ENCODE results near the gene SSH2. TPM values are rescaled to one million over a fixed set of nuclear protein-coding genes. Genes with fewer than 3 reads are reported as not detected.
"Not testable (repeated sequence)": the region's sequence is repeated elsewhere in the genome, so short reads cannot be mapped to it uniquely, and the experiment has no call there.

SSH2 gene
- total RNA-seq, 1 donor from 2014 or later: 15.5 TPM

DNA sequence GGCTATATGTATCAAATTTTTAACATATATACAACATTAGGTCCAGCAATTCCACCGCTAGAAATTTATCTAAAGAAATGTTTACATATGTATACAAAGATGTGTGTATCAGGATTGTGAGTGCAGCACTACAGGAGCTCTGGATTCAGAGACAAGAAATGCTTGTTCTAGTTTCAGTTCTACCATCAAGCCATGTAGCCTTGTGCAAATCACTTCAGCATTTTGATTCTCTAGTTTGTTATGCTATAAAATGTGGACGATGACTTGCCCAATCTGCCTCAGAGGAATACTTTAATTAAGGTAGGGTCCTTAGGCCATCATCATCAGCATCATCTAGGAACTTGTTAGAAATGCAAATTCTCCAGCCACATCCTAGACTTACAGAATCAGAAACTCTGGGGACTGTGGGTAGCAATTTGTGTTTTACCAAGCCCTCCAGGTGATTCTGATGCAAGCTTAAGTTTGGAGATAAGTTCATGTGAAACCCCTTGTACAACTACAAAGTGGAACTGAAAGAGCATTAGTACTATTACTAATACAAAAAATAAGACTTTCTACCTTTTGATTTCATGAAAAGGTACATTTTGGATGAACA, 176.1 kb downstream of the SSH2 start:
- DNase-seq (ENCODE audit: low spot score in 2 of 2) (no peak), FAIRE-seq (no peak)

- DNase-seq (ENCODE audit: low spot score in 2 of 2): no peak
- no peak for FAIRE-seq
These were observed 180.8 kb downstream of the SSH2 start for GRCh38 chr17:29749045-29749825.

GRCh38 chr17:29748400-29748799, 181.6 kb downstream of the SSH2 start:
- no peak for FAIRE-seq

GRCh38 chr17:29747660-29748059, 182.4 kb downstream of the SSH2 start:
- FAIRE-seq: no peak
- no peak for DNase-seq (ENCODE audit: low spot score in 2 of 2)

More at GRCh38 chr17:29748400-29748799, 181.6 kb downstream of the SSH2 start:
- no peak for DNase-seq (ENCODE audit: low spot score in 2 of 2)

DNA sequence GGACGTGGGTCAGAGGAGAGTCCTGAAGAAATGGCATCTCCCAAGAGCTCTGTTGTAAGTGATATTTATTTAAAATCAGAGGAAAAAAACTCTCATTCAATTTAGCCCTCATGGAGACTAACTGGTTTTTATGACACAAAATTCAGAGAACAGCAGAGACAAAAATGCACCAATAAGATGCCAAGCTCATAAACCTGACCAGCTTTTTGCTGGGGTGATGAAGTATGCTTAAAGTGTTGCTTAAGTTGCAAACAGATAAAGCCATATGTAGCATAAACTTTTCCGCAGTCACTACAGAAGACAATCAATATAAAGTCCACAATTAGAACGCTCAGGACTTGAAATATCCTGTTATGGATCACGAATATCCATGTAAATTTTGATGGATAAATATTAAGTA, 183.4 kb downstream of the SSH2 start:
- no peak for FAIRE-seq
- DNase-seq (ENCODE audit: low spot score in 2 of 2): no peak

DNA sequence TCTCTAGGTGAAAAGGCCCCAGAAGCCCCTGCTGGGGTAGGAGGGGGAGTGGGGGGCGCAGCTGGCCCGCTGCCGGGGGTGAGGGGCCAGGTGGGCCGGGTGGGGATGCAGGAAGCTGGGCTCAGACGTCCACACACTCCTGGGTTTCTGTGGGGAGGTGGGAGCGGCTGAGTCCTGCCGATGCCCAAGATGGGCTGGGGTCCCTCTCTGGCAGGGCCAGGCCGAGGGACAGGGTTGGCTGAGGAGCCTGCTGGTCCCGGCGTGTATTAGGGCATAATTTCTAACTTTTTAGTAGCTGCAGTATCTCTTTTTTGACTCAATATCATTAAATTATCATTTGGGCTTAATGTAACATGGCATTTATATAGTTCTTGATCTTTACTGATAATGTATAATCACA, 185.9 kb downstream of the SSH2 start:
- no peak for DNase-seq (ENCODE audit: low spot score in 2 of 2)
- FAIRE-seq: no peak

DNA sequence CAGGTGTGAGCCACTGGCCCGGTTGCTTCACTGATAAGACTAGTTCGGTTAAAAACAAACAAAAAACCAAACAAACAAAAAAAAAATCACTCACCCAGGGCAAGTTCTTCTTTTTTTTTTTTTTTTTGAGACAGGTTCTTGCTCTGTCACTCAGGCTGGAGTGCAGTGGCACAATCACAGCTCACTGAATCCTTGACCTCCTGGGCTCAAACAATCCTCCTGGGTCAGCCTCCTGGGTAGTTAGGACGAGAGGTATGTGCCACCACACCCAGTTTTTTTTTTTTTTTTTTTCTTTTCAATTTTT, 187.9 kb downstream of the SSH2 start:
- FAIRE-seq: no peak

GRCh38 chr17:29740017-29740416, 190.0 kb downstream of the SSH2 start:
- no peak for DNase-seq (ENCODE audit: low spot score in 2 of 2)
- no peak for FAIRE-seq

More for the DNA sequence above, 187.9 kb downstream of the SSH2 start:
- DNase-seq (ENCODE audit: low spot score in 2 of 2): no peak

GRCh38 chr17:29734640-29735039, 195.4 kb downstream of the SSH2 start:
- FAIRE-seq (no peak), DNase-seq (ENCODE audit: low spot score in 2 of 2) (no peak)

DNA sequence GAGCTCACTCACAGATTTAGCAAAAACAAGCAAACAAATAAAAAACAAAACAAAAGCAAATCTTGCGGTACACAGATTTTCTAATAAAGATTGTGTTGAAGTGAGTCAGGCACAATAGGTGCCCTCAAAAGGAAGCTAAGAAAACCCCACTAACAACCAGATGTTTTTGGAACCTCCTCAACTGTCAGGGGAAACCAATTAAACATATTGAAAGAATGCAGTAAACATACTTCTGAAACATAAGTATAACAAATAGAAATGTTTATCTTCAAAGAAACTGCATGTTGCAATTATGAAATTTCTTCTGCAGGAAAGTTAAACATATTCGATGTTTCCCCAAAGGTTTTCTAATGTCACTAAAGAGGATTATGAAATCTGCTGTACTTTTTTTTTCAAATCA, 196.9 kb downstream of the SSH2 start:
- FAIRE-seq (no peak), DNase-seq (ENCODE audit: low spot score in 2 of 2) (no peak)

GRCh38 chr17:29732613-29733012, 197.4 kb downstream of the SSH2 start:
- DNase-seq (ENCODE audit: low spot score in 2 of 2): no peak
- no peak for FAIRE-seq

DNA sequence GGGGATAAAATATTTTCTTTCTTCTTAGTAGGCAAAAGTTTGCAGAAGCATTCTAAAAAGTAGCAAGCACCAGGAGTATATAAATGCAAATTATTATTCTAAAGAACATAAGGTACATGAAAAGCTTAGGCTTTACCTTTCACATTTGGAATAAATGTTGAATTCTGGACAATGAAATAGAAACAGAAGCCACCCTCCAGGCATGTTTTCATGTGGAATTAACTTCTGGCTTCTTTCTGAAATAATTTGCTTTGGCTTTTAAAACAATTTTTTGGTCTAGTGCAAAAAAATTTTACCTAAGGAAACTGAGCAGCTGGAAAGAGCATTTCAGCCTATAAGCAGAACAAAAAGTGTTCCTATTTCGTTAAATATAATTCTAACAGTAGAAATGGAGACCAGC, 197.8 kb downstream of the SSH2 start:
- FAIRE-seq (no peak), DNase-seq (ENCODE audit: low spot score in 2 of 2) (no peak)

DNA sequence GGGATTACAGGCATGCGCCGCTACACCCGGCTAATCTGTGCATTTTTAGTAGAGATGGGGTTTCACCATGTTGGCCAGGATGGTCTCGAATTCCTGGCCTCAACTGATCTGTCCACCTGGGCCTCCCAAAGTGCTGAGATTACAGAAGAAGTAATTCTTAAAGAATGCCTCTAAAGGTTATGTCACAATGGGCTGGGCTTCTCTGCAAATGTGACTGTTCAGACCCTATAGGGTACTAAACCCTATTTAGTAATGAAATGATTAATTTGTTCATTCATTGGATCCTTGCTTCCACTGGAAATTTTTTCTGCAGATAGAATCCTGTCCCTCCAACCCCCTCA, 198.5 kb downstream of the SSH2 start:
- no peak for FAIRE-seq
- DNase-seq (ENCODE audit: low spot score in 2 of 2): no peak

- no peak for DNase-seq (ENCODE audit: low spot score in 2 of 2)
- no peak for FAIRE-seq
These were observed 201.5 kb downstream of the SSH2 start for GRCh38 chr17:29728490-29728889.

- DNase-seq (ENCODE audit: low spot score in 2 of 2) (no peak), FAIRE-seq (no peak)
These were observed 203.2 kb downstream of the SSH2 start for GRCh38 chr17:29726715-29727252.

- not testable (repeated sequence) for FAIRE-seq; DNase-seq (ENCODE audit: low spot score in 2 of 2)
These were observed 204.6 kb downstream of the SSH2 start for GRCh38 chr17:29725408-29725807.

DNA sequence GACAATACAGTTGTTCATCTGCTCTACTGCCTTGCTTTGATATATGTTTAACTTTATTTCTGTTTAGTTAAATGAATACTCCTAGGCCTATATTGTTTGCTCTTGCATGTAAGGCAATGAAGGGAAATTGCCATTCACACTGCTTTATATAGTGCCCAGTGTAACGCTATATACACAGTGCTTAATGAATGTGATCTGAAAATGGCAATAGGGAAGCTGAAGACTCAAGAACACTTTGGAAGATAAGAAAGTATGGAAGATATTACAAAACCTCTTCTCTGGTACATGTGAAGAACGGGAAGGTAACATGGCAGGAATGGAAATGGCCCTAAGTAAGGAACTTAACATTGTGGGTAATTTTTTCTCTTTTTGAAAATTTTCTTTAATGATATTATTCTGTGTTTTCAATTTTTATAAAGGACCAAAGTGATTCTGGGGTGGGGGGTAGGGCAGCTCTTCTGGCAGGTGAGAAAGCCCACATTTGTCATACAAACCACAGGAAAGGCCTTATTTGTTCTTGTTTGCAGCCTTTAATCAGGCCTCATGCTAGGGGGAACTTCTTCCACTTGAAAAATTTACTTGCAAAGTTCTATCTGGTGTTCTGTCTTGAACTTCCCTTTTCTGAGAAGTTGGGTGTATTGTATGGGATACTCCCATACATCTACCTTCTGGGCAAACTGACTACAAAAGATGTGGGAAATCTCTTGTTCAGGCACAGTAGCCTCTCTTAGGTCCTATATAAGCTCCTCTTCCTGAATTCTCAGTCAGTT, 206.6 kb downstream of the SSH2 start:
- DNase-seq (ENCODE audit: low spot score in 2 of 2) (no peak), FAIRE-seq (no peak)

GRCh38 chr17:29722411-29723198, 207.4 kb downstream of the SSH2 start:
- FAIRE-seq (no peak), DNase-seq (ENCODE audit: low spot score in 2 of 2) (no peak)

GRCh38 chr17:29720551-29720950, 209.5 kb downstream of the SSH2 start:
- DNase-seq (ENCODE audit: low spot score in 2 of 2) (no peak), FAIRE-seq (no peak)

DNA sequence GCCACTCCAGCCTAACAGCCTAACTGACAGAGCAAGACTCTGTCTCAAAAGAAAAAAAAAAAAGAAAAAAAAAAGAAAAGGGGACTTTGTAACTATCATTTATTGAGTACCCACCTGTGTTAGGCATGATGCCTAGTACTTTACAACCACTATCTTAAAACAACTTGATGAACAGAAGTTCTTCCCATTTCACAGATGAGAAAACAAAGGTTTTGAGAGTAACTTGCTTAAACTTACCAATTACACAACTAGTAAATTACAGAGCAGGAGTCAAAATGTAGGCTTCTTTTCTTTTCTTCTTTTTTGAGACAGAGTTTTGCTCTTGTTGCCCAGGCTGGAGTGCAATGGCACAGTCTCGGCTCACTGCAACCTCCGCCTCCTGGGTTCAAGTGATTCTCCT, 210.6 kb downstream of the SSH2 start:
- FAIRE-seq: no peak
- no peak for DNase-seq (ENCODE audit: low spot score in 2 of 2)

Measured in frontal cortex (tissue), 4 donors.